GM21381 (cell line): ENCODE data around the gene FER.
"Not testable (repeated sequence)": the region's sequence is repeated elsewhere in the genome, so short reads cannot be mapped to it uniquely, and the experiment has no call there.

ENCODE experiments used
- ATAC-seq: cut with Tn5 transposase; IDR thresholded peaks from one replicate; pipeline ENCODE4 v1.9.1; 2021; ENCODE audit warnings: mild to moderate bottlenecking, moderate library complexity; ENCODE audit not compliant: unreplicated experiment

FER gene

GRCh38 chr5:109028608-109029299, 281.1 kb downstream of the FER start:
- ATAC-seq = peak; percentile 74

GRCh38 chr5:109029847-109030246, 282.1 kb downstream of the FER start:
- ATAC-seq = no peak

- ATAC-seq = no peak
Measured at GRCh38 chr5:109030360-109031143, 282.9 kb downstream of the FER start.

GRCh38 chr5:109034306-109034705, 286.6 kb downstream of the FER start:
- ATAC-seq = no peak

GRCh38 chr5:109035436-109035835, 287.7 kb downstream of the FER start:
- no peak for ATAC-seq

GRCh38 chr5:109038209-109038840, 290.6 kb downstream of the FER start:
- no peak for ATAC-seq

- no peak for ATAC-seq
Measured at GRCh38 chr5:109041317-109041716, 293.6 kb downstream of the FER start.

- ATAC-seq = no peak
Measured at GRCh38 chr5:109045710-109046109, 298.0 kb downstream of the FER start.

- ATAC-seq = no peak
Measured at GRCh38 chr5:109049565-109049964, 301.9 kb downstream of the FER start.

- ATAC-seq = not testable (repeated sequence)
Measured at GRCh38 chr5:109050321-109050720, 302.6 kb downstream of the FER start.

- not testable (repeated sequence) for ATAC-seq
Measured at GRCh38 chr5:109052216-109052615, 304.5 kb downstream of the FER start.

GRCh38 chr5:109053995-109054417, 306.3 kb downstream of the FER start:
- peak; percentile 80 for ATAC-seq

GRCh38 chr5:109060378-109061025, 312.8 kb downstream of the FER start:
- no peak for ATAC-seq

- ATAC-seq = no peak
Measured at GRCh38 chr5:109062664-109063063, 315.0 kb downstream of the FER start.

GRCh38 chr5:109063223-109063622, 315.5 kb downstream of the FER start:
- ATAC-seq = no peak

- ATAC-seq = no peak
Measured at GRCh38 chr5:109076741-109077140, 329.0 kb downstream of the FER start.

- no peak for ATAC-seq
Measured at GRCh38 chr5:109078448-109078847, 330.8 kb downstream of the FER start.

GRCh38 chr5:109080481-109080880, 332.8 kb downstream of the FER start:
- no peak for ATAC-seq

GRCh38 chr5:109080896-109081295, 333.2 kb downstream of the FER start:
- ATAC-seq = no peak

- no peak for ATAC-seq
Measured at GRCh38 chr5:109083937-109084336, 336.2 kb downstream of the FER start.

GRCh38 chr5:109089191-109089590, 341.5 kb downstream of the FER start:
- ATAC-seq = no peak
